Muscle layer of duodenum (tissue), 2 donors: ENCODE results near the gene SGIP1.
"Not testable (repeated sequence)": the region's sequence is repeated elsewhere in the genome, so short reads cannot be mapped to it uniquely, and the experiment has no call there.

Source experiments
- H3K27ac ChIP-seq: one replicate; pipeline ENCODE4 v1.7.0; 2013; ENCODE audit warnings: mild to moderate bottlenecking, low read length
- H3K27me3 ChIP-seq: one replicate; pipeline ENCODE4 v1.7.0; 2013; ENCODE audit warnings: low read depth, mild to moderate bottlenecking, control low read depth, low read length
- H3K36me3 ChIP-seq, 2 donors: one replicate each; pipeline ENCODE4 v1.7.0; 2013; ENCODE audit warnings: low read length in 2 of 2, control low read depth in 1 of 2, mild to moderate bottlenecking in 1 of 2; ENCODE audit not compliant: insufficient read depth in 2 of 2, control insufficient read depth in 1 of 2
- H3K4me1 ChIP-seq, 2 donors: one replicate each; pipeline ENCODE4 v1.7.0; 2013; ENCODE audit warnings: low read length in 2 of 2, mild to moderate bottlenecking in 2 of 2, control low read depth in 1 of 2, moderate library complexity in 1 of 2; ENCODE audit not compliant: insufficient read depth in 2 of 2, control insufficient read depth in 1 of 2
- H3K4me3 ChIP-seq, 2 donors: one replicate each; pipeline ENCODE4 v1.7.0; 2013; ENCODE audit warnings: low read length in 2 of 2, low read depth in 1 of 2, mild to moderate bottlenecking in 1 of 2
- H3K9me3 ChIP-seq, 2 donors: one replicate each; pipeline ENCODE4 v1.7.0; 2013; ENCODE audit warnings: low read length in 2 of 2, control low read depth in 1 of 2, mild to moderate bottlenecking in 1 of 2; ENCODE audit not compliant: control insufficient read depth in 1 of 2
- donor health status: healthy.

Gene SGIP1

DNA sequence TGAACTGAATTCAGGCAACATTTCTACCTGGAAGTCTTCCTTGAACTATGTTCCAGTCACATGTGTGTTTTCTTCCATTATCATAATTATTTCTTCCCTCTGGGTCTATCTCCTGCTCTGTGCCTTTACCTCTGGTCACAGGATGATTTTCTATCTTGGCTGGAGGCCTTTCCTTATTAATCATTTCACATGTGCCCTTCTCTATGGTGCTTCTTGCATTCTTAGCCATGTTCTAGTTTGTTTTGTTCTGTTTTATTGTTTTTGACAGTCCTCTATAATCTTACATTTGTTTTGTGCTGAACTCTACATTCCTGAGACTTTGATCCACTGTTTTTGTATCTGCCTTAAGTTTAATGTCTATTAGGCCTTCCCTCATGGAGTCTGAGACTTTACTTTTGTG lies 51.0 kb downstream of the SGIP1 start:
- no peaks in the 10 kb centered on the region for H3K27me3 ChIP-seq
- no peaks in the 10 kb centered on the region for H3K36me3 ChIP-seq
- H3K27ac ChIP-seq: no peak overlapping the region
- no peaks in the 10 kb centered on the region for H3K9me3 ChIP-seq
- H3K4me3 ChIP-seq: no peak overlapping the region
- H3K4me1 ChIP-seq: no peaks in the 10 kb centered on the region

DNA sequence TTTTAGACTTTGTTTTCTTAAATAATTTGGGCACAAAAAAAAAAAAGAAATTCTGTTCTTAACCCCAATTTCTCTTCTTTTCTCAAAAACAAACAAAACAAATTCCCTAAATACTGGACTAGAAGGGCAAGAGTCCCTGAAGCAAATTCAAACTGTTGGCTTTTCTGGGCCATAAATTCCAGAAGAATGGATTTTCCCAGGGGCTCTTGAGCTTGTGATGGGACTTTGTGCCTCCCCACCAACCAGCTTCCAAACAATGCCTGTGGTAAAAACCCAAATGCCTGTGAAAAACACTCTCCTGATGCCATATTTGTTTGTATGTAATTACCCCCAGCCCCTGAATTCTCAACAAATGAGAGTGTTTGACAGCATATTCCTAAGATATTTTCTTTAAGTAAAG lies 55.4 kb downstream of the SGIP1 start:
- Histone ChIP-seq H3K9me3 (no peaks in the 10 kb centered on the region), H3K4me1 (no peaks in the 10 kb centered on the region), H3K4me3 (no peak overlapping the region), H3K27me3 (no peaks in the 10 kb centered on the region), H3K27ac (no peak overlapping the region), H3K36me3 (no peaks in the 10 kb centered on the region)

GRCh38 chr1:66592106-66592507 lies 58.2 kb downstream of the SGIP1 start:
- H3K4me3 ChIP-seq, H3K27me3 ChIP-seq, H3K4me1 ChIP-seq, H3K36me3 ChIP-seq, H3K27ac ChIP-seq, H3K9me3 ChIP-seq: not testable (repeated sequence)

- Histone ChIP-seq H3K9me3 (no peaks in the 10 kb centered on the region), H3K27ac (no peak overlapping the region), H3K4me3 (no peak overlapping the region), H3K36me3 (no peaks in the 10 kb centered on the region), H3K4me1 (no peaks in the 10 kb centered on the region), H3K27me3 (no peaks in the 10 kb centered on the region)
Measured at GRCh38 chr1:66596191-66596590, 62.2 kb downstream of the SGIP1 start.

GRCh38 chr1:66597500-66597899 lies 63.5 kb downstream of the SGIP1 start:
- no peaks in the 10 kb centered on the region for H3K36me3 ChIP-seq
- H3K27ac ChIP-seq: no peak overlapping the region
- H3K27me3 ChIP-seq: no peaks in the 10 kb centered on the region
- H3K4me1 ChIP-seq: no peaks in the 10 kb centered on the region
- H3K9me3 ChIP-seq: no peaks in the 10 kb centered on the region
- H3K4me3 ChIP-seq: no peak overlapping the region

DNA sequence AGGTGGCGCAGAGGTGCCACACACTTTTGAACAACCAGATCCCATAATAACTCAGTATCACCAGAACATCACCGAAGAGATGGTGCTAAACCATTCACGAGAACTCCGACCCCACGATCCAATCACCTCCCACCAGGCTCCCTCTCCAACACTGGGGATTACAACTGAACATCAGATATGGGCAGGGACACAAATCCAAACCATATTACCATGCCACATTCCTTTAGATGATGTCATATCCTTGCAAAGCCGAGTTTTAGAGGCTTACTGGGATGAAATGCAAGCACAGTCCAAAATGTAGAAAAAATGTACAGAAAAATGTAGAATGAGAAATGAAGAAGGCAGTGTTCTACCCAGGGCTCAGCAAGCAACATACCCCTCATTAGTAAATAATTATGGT lies 64.7 kb downstream of the SGIP1 start:
- Histone ChIP-seq H3K9me3 (no peaks in the 10 kb centered on the region), H3K4me1 (no peaks in the 10 kb centered on the region), H3K27me3 (no peaks in the 10 kb centered on the region), H3K4me3 (no peak overlapping the region), H3K27ac (no peak overlapping the region), H3K36me3 (no peaks in the 10 kb centered on the region)

DNA sequence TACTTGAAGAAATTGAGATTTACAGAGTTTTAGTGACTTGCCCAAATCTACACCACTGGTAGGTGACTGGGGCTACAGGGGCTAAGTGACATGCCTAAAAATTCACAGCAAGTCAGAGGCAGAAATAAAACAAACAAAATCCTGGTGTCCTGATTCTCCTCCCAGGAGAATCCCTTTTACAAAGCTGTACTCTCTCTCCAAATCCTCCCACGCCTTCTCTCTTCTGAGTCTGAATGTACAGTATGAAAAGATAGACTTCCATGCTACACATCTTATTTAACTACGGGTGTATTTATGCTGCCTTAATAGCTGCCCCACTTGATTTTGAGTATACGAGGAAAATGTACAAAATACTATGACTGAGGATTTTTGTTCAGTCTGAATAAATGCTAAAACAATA lies 65.4 kb downstream of the SGIP1 start:
- Histone ChIP-seq H3K9me3 (no peaks in the 10 kb centered on the region), H3K27ac (no peak overlapping the region), H3K4me1 (no peaks in the 10 kb centered on the region), H3K4me3 (no peak overlapping the region), H3K27me3 (no peaks in the 10 kb centered on the region), H3K36me3 (no peaks in the 10 kb centered on the region)

GRCh38 chr1:66599899-66600737 lies 66.2 kb downstream of the SGIP1 start:
- no peak overlapping the region for H3K4me3 ChIP-seq
- no peak overlapping the region for H3K27ac ChIP-seq

DNA sequence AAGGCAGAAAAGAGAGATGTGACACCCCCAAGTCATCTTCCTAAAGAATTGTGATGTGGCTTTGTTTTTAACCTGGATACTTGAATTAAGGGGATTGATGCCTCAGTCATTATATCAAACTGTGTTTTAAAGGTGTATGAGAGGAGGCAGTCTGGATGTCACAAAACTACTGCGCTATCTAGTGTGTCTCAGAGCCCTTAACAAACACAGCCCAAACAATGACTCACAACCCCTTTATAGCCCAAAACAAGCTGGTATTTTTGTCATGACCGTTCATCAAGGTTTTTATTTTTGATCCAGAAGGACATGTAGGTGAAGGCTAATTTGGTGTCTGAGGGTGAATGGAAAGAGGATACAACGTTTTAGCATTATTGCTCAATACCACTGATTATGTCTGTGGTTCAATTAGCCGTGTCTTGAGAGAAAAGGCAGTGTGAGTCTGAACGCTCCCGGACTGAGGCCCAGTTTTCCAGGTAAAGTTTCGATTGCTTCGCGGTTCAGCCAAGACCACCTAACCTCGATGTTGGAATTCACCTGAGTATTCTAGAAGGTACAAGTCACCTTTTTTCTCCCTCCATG lies 71.6 kb downstream of the SGIP1 start:
- Histone ChIP-seq H3K4me1 (no peaks in the 10 kb centered on the region), H3K27ac (no peak overlapping the region), H3K36me3 (no peaks in the 10 kb centered on the region), H3K9me3 (no peaks in the 10 kb centered on the region), H3K4me3 (no peak overlapping the region), H3K27me3 (no peaks in the 10 kb centered on the region)

More at GRCh38 chr1:66599899-66600737, 66.2 kb downstream of the SGIP1 start:
- H3K4me1 ChIP-seq: no peaks in the 10 kb centered on the region
- no peaks in the 10 kb centered on the region for H3K27me3 ChIP-seq
- H3K9me3 ChIP-seq: no peaks in the 10 kb centered on the region
- H3K36me3 ChIP-seq: no peaks in the 10 kb centered on the region

DNA sequence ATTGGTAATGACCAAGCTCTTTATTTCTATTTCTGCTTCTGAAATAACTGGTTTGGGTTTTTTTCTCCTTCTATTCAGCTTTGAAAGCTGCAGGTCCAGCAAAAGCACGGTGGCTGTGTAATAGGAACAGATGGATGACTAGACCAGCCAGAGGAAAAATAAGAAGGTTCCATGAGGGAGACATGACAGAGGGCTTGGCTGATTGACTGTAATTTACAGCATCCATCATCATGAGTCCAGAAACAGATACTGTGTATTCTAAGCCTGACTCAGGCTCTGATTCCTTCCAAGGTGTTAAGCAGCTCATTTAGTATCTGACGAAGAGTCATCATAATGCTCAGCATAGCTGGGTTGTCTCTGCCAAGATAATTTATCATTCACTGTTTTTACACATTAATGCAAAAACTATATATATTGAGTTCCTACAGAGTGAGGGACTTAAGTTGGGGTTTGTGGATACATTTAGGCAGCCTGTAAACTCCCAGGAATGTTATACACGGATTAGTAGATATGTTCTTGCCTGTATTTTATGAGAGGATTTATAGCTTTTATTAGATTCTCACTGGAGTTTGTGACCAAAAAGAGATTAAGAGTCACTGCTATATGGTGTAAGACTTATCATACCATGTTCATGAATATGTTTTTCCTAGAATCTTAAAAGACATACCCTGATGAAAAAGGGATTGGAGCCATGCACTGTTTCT lies 72.6 kb downstream of the SGIP1 start:
- H3K27ac ChIP-seq: no peak overlapping the region
- H3K36me3 ChIP-seq: no peaks in the 10 kb centered on the region
- H3K4me3 ChIP-seq: no peak overlapping the region
- no peaks in the 10 kb centered on the region for H3K27me3 ChIP-seq
- H3K9me3 ChIP-seq: no peaks in the 10 kb centered on the region
- no peaks in the 10 kb centered on the region for H3K4me1 ChIP-seq

GRCh38 chr1:66607458-66607857 lies 73.5 kb downstream of the SGIP1 start:
- Histone ChIP-seq H3K9me3 (no peaks in the 10 kb centered on the region), H3K4me1 (no peaks in the 10 kb centered on the region), H3K27ac (no peak overlapping the region), H3K27me3 (no peaks in the 10 kb centered on the region), H3K36me3 (no peaks in the 10 kb centered on the region), H3K4me3 (no peak overlapping the region)
